H54 (cell line): Measurements from ENCODE around the gene EIF4EBP3.

Source experiments
- DNase-seq: peaks from one replicate; pipeline ENCODE4 v3.0.0; 2011; ENCODE audit warnings: low spot score, mixed read lengths; ENCODE audit not compliant: insufficient read length
- FAIRE-seq: peaks from 3 replicates; lab custom pipeline; 2011; peaks lifted over from hg19 to GRCh38; lab: Jason Lieb, UNC
- POLR2A ChIP-seq: IDR thresholded peaks from 2 replicates; pipeline ENCODE4 v1.6.1; 2011; ENCODE audit warnings: low read depth, mild to moderate bottlenecking, low read length

The EIF4EBP3 gene

GRCh38 chr5:140549237-140550144 lies 2.0 kb downstream of the EIF4EBP3 start:
- DNase-seq (no peak), FAIRE-seq (no peak)
- TF ChIP-seq POLR2A, result no peak

- DNase-seq, result no peak
- FAIRE-seq, result no peak
- no peak for TF ChIP-seq POLR2A
These were observed 3.0 kb downstream of the EIF4EBP3 start for GRCh38 chr5:140550147-140551079.

- DNase-seq (no peak), FAIRE-seq (no peak)
These were observed 4.4 kb downstream of the EIF4EBP3 start for GRCh38 chr5:140551872-140552271.

GRCh38 chr5:140553657-140554056 lies 6.2 kb downstream of the EIF4EBP3 start:
- DNase-seq (no peak), FAIRE-seq (no peak)
- TF ChIP-seq POLR2A, result no peak

More at GRCh38 chr5:140551872-140552271, 4.4 kb downstream of the EIF4EBP3 start:
- TF ChIP-seq POLR2A, result no peak

DNA sequence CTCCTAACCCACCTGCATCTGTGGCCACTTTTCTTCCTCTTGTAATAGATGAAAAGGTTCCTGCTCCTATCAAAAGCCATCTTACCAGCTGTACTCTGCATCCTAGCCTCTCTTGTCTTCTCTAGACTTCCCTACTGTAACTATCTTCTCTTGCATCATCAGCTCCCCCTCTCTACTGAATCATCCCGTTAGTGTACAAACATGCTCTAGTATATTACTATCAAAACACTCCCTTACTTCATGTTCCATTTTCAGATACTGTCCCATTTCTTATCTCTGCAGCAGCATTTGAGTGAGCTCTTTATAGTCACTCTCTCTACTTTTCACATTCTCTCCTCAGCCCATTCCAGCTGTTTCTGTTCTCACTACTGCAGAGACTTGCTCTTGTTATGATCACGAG lies 7.0 kb downstream of the EIF4EBP3 start:
- FAIRE-seq, result no peak
- DNase-seq, result no peak
- TF ChIP-seq POLR2A, result no peak

DNA sequence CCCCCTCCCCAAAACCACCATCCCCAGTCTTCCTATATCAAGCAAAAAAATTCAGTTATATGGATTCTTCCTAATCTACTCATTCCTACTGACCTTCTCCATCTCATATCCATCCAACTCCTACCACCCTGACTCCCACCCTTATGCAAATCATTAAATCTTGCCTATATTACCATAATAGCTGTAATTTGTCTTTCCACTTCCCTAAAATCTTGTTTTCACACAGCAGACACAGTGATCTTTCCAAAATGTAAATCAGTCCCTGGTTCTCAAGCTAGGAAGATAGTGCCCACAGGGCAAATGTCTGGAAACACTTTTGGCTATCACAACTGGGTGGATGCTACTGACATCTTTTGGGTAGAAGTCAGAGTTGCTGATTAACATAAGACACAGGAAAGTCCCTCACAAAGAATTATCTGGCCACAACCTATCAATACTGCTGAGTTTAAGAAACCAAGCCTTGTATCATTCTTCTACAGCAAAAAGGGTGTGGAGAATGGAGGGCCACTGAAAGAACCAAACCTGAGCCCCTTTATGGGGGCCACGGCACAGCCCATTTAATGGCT lies 8.4 kb downstream of the EIF4EBP3 start:
- no peak for FAIRE-seq
- no peak for TF ChIP-seq POLR2A
- DNase-seq, result no peak

GRCh38 chr5:140556438-140556837 lies 9.0 kb downstream of the EIF4EBP3 start:
- DNase-seq (no peak), FAIRE-seq (no peak)
- TF ChIP-seq POLR2A, result no peak

- TF ChIP-seq POLR2A, result peak; percentile 98
- FAIRE-seq, result no peak
- peak; percentile 92 for DNase-seq
These were observed 9.8 kb downstream of the EIF4EBP3 start, which contains the start of gene SRA1 for GRCh38 chr5:140557136-140557805. Gene SRA1 (minus strand): TSS chr5:140557473. CDS start chr5:140557452, 21 bp downstream.

DNA sequence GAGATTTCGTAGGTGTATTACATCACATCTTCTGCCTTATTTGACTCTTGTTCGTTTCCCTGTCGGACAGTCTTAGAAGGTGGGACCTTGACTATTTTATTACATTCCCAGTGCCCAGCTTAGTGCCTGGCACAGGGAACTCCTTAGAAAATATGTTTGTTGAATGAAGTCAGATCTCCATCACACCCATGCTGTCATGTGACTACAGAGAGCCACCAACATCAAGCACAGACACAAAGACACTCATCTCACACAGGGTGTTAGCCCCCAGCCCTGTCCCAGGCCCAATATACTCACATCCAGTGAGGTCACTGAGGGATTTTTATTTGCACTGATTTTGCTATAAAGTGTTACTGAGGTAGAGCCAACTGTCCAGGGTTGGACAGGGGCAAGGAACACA lies 10.5 kb downstream of the EIF4EBP3 start:
- FAIRE-seq (no peak), DNase-seq (no peak)
- no peak for TF ChIP-seq POLR2A

DNA sequence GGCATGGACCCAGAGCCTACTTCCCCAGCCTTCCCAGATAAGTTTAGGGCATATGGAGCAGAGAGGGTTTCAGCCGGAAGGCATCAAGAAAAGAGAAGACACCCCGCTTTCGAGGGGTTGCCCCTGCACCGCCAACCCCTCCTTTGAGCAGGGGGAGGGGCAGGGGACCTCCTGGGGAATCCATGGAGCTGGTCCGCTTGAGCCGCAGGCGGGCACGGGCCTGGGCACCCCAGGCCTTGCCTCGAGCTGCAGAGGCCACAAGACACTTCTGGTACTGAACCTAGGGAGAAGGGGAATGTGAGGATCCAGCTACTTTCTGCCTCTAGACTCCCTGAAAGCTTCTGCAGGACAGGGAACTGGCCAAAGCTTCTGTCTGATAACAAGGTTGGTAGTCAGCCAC lies 11.1 kb downstream of the EIF4EBP3 start:
- DNase-seq (no peak), FAIRE-seq (no peak)
- no peak for TF ChIP-seq POLR2A

GRCh38 chr5:140560227-140560626 lies 12.8 kb downstream of the EIF4EBP3 start:
- no peak for TF ChIP-seq POLR2A
- FAIRE-seq (no peak), DNase-seq (no peak)

DNA sequence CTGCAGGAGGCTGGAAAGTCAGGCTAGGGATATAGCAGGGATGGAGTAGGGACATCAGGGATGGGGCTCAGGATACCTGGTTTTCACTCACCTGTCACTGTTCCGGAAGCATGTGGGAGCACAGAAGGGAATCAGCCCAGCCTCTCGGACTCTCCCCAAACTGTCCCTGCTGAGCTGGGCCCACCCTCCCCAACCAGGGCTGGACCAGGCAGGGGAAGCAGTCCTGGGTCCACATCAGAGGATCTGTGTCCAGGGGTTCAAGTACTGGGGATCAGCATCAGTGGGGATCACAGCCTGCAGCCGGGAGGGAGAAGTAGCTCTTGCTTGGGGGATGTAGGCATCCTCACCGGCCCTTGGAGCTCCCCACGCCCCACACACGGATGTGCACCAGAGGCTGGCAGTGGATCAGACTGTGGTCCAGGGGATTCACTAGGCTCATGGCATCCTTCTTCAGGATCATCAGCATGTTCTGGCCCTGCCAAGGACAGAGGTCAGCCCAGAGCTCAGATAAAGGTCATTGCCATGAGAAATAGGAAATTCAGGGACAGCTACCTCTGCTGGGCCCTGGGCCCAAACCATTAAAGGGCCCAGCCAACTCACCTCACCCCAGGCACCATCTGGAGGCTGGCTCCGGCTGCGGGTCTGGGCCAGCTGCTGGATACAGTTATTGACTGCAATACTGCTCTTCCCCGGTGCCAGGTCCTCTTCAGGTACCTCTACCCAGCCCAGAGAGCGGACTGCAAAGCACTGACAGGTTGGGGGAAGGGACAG lies 14.5 kb downstream of the EIF4EBP3 start:
- DNase-seq (no peak), FAIRE-seq (no peak)
- TF ChIP-seq POLR2A, result no peak
